Measurements from ENCODE around the gene BPTF. TPM values are rescaled to one million over a fixed set of nuclear protein-coding genes. Genes with fewer than 3 reads are reported as not detected.
"Not testable (repeated sequence)": the region's sequence is repeated elsewhere in the genome, so short reads cannot be mapped to it uniquely, and the experiment has no call there.

The BPTF gene
- total and polyA plus RNA-seq, 4 experiments from 2014 or later, result 2.4 to 187 (median 106) TPM

DNA sequence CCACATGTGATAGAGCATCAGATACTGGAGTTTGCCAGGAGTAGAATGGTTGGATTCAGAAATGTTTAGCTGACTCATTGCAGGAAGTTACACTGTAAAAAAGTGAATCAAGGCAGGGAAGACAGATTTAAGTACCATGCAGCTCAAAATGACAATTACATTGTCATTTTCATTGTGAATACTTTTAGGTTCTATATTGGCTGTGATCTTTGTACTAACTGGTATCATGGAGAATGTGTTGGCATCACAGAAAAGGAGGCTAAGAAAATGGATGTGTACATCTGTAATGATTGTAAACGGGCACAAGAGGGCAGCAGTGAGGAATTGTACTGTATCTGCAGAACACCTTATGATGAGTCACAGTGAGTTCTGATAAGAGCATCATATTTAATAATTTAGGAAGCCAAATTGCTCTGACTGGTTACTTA lies 137.9 kb downstream of the BPTF start:
- POLR2A ChIA-PET (ENCODE audit: partially characterized antibody); H3K9me3 ChIP-seq (ENCODE audit: control insufficient read depth in 1 of 2, low read length in 2 of 2); H3K9me3 Mint-ChIP-seq; H3K4me3 Mint-ChIP-seq; H3K4me1 ChIP-seq (ENCODE audit: insufficient read depth, low read length); H3K4me1 Mint-ChIP-seq; H3K27me3 ChIP-seq (ENCODE audit: insufficient read depth, low read length); H3K27ac ChIP-seq (ENCODE audit: low read depth, low read length); H3K27me3 Mint-ChIP-seq; H3K4me3 ChIP-seq (ENCODE audit: low read length in 2 of 2): not testable (repeated sequence)
- intact Hi-C loops (cut with micrococcal nuclease), result loop anchor here (1.0 to 2.0 kb wide), 2 partner anchors 500 to 503 kb away; no protein-coding TSS in a partner anchor
- H3K36me3 Mint-ChIP-seq, result peaks cover 31 to 54% of the 10 kb centered on the region in 2 donors
- H3K27ac Mint-ChIP-seq, result peak overlapping the region in 3 of 7 donors; percentile 1 to 25 (median 12)
- peak; percentile 65 to 72 (median 67) for DNase-seq
- H3K36me3 ChIP-seq (ENCODE audit: insufficient read depth, low read length), result peaks cover 34% of the 10 kb centered on the region
- CTCF ChIA-PET (ENCODE audit: partially characterized antibody), result interaction anchor here (1.0 to 3.6 kb wide), 7 partner anchors 12 to 503 kb away, joined by 3 to 15 read pairs (median 4); no protein-coding TSS in a partner anchor

DNA sequence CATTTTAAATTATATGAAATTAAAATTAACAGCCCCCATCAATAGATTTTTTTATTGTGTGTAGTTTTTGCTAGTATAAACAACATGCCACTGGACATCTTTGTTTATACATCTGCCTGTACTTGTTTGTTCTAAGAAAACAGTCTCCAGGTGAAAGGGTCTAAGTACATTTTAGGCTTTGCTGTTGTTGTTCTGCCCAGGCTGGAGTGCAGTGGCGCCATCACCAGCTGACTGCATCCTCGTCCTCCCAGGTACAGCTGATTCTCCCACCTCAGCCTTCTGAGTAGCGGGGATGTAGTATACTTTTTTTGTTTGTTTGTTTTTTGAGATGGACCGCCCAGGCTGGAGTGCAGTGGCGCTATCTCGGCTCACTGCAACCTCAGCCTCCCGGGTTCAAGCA lies 145.5 kb downstream of the BPTF start:
- no peaks in the 10 kb centered on the region for H3K27me3 ChIP-seq (ENCODE audit: insufficient read depth, low read length)
- H3K9me3 ChIP-seq (ENCODE audit: control insufficient read depth in 1 of 2, low read length in 2 of 2), result no peaks in the 10 kb centered on the region
- Mint-ChIP-seq H3K27ac (no peak overlapping the region), H3K27me3 (no peaks in the 10 kb centered on the region), H3K4me1 (no peaks in the 10 kb centered on the region), H3K4me3 (no peak overlapping the region), H3K9me3 (no peaks in the 10 kb centered on the region), H3K36me3 (peaks cover 17 to 45% of the 10 kb centered on the region in 2 donors)
- no peak for DNase-seq
- ChIA-PET POLR2A (ENCODE audit: partially characterized antibody) (no interaction called here), CTCF (ENCODE audit: partially characterized antibody) (no interaction called here)
- intact Hi-C loops (cut with micrococcal nuclease), result no loop called here
- no peak overlapping the region for H3K27ac ChIP-seq (ENCODE audit: low read depth, low read length)
- H3K36me3 ChIP-seq (ENCODE audit: insufficient read depth, low read length), result peaks cover 26% of the 10 kb centered on the region
- no peak overlapping the region for H3K4me3 ChIP-seq (ENCODE audit: low read length in 2 of 2)
- no peaks in the 10 kb centered on the region for H3K4me1 ChIP-seq (ENCODE audit: insufficient read depth, low read length)

DNA sequence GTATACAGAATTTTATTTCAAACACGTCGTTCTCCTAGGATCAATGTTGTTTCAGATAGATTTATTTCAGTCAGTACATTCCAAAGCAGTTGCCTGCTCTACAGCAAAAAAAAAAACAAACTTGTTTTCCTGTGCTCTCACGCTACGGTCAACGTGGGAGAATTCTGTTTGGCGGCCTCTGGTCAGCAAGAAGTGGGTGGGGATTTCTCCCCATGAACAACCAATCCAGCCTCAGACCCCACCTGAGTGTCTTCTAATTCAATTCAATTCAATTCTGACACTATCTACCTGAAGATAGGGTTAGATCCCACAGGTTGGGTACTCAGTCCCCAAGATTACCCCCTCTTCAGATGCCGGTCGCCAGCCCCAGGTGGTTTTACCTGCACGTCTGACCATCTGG lies 148.9 kb downstream of the BPTF start:
- no peaks in the 10 kb centered on the region for H3K4me1 ChIP-seq (ENCODE audit: insufficient read depth, low read length)
- Mint-ChIP-seq H3K4me1 (no peaks in the 10 kb centered on the region), H3K9me3 (no peaks in the 10 kb centered on the region), H3K27ac (no peak overlapping the region), H3K36me3 (peaks cover 19 to 41% of the 10 kb centered on the region in 2 donors), H3K4me3 (no peak overlapping the region), H3K27me3 (no peaks in the 10 kb centered on the region)
- H3K27ac ChIP-seq (ENCODE audit: low read depth, low read length), result no peak overlapping the region
- POLR2A ChIA-PET (ENCODE audit: partially characterized antibody), result no interaction called here
- no peak for DNase-seq
- no peak overlapping the region for H3K4me3 ChIP-seq (ENCODE audit: low read length in 2 of 2)
- H3K27me3 ChIP-seq (ENCODE audit: insufficient read depth, low read length), result no peaks in the 10 kb centered on the region
- intact Hi-C loops (cut with micrococcal nuclease), result no loop called here
- CTCF ChIA-PET (ENCODE audit: partially characterized antibody), result interaction anchor here (1.0 to 1.1 kb wide), 2 partner anchors 8 to 9 kb away, joined by 3 read pairs; no protein-coding TSS in a partner anchor
- H3K36me3 ChIP-seq (ENCODE audit: insufficient read depth, low read length), result peaks cover 13% of the 10 kb centered on the region
- H3K9me3 ChIP-seq (ENCODE audit: control insufficient read depth in 1 of 2, low read length in 2 of 2), result no peaks in the 10 kb centered on the region

DNA sequence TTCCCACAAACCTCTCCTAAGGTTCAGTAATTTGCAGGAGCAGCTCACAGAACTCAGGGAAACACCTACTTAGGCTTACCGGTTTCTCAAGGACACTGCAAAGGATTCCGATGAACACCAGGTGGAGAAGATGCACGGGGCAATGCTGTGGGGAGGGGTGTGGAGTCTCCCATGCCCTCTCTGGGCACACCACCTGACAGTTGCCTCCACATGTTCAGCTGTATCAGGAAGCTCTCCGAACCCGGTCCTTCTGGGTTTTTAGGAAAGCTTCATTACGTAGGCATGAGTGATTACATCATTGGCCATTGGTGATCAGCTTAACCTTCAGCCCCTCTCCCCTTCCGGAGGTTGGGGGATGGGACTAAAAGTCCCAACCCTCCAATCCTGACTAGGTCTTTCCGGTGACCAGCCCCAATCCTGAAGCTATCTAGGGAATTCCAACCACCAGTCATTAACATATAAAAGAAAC lies 149.3 kb downstream of the BPTF start:
- POLR2A ChIA-PET (ENCODE audit: partially characterized antibody), result no interaction called here
- Histone ChIP-seq H3K27me3 (ENCODE audit: insufficient read depth, low read length) (no peaks in the 10 kb centered on the region), H3K9me3 (ENCODE audit: control insufficient read depth in 1 of 2, low read length in 2 of 2) (no peaks in the 10 kb centered on the region), H3K4me1 (ENCODE audit: insufficient read depth, low read length) (no peaks in the 10 kb centered on the region), H3K27ac (ENCODE audit: low read depth, low read length) (no peak overlapping the region), H3K4me3 (ENCODE audit: low read length in 2 of 2) (no peak overlapping the region), H3K36me3 (ENCODE audit: insufficient read depth, low read length) (peaks cover 13% of the 10 kb centered on the region)
- Mint-ChIP-seq H3K9me3 (no peaks in the 10 kb centered on the region), H3K27me3 (no peaks in the 10 kb centered on the region), H3K27ac (no peak overlapping the region), H3K4me3 (no peak overlapping the region), H3K36me3 (peaks cover 19 to 40% of the 10 kb centered on the region in 2 donors), H3K4me1 (no peaks in the 10 kb centered on the region)
- CTCF ChIA-PET (ENCODE audit: partially characterized antibody), result interaction anchor here (1.0 to 1.2 kb wide), 3 partner anchors 8 to 11 kb away, joined by 3 read pairs; no protein-coding TSS in a partner anchor
- no peak for DNase-seq
- intact Hi-C loops (cut with micrococcal nuclease), result no loop called here

DNA sequence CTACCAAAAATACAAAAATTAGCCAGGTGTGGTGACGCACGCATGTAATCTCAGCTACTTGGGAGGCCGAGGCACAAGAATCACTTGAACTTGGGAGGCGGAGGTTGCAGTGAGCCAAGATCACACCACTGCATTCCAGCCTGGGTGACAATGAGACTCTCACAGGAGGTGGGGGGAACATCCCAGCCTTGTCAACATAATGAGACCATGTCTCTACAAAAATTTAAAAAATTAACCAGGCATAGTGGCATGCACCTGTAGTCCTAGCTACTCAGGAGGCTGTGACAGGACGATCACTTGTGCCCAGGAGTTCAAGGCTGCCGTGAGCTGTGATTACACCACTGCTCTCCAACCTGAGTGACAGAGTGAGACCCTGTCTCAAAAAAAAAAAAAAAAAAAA lies 151.0 kb downstream of the BPTF start:
- H3K27me3 ChIP-seq (ENCODE audit: insufficient read depth, low read length); H3K4me3 Mint-ChIP-seq; intact Hi-C loops (cut with micrococcal nuclease); H3K4me1 ChIP-seq (ENCODE audit: insufficient read depth, low read length); H3K4me1 Mint-ChIP-seq; DNase-seq; CTCF ChIA-PET (ENCODE audit: partially characterized antibody); POLR2A ChIA-PET (ENCODE audit: partially characterized antibody); H3K4me3 ChIP-seq (ENCODE audit: low read length in 2 of 2); H3K9me3 Mint-ChIP-seq; H3K27ac ChIP-seq (ENCODE audit: low read depth, low read length); H3K9me3 ChIP-seq (ENCODE audit: control insufficient read depth in 1 of 2, low read length in 2 of 2); H3K27me3 Mint-ChIP-seq; H3K27ac Mint-ChIP-seq: not testable (repeated sequence)
- peaks cover 22 to 44% of the 10 kb centered on the region in 2 donors for H3K36me3 Mint-ChIP-seq
- peaks cover 13% of the 10 kb centered on the region for H3K36me3 ChIP-seq (ENCODE audit: insufficient read depth, low read length)

DNA sequence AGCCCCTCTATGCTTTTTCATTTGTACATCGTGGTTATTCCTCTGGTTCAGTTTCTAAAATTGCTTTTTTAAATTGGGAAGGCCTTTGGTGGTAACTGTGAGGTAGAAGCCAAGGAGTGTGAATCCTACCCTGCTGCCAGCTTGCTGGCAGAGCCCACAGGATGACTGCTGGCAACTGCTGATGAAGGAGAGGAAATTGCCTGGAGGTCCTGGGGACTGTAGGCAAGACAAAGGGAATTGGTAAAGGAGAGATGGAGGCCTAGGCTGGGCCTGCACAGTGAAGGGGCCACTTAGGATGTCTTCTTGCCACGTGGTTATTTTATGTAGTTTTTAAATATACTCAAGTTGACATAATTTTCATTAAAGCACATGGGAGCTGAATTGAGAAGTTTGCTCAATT lies 155.2 kb downstream of the BPTF start:
- H3K27me3 Mint-ChIP-seq, result no peaks in the 10 kb centered on the region
- H3K9me3 ChIP-seq (ENCODE audit: control insufficient read depth in 1 of 2, low read length in 2 of 2), result no peaks in the 10 kb centered on the region
- H3K4me3 ChIP-seq (ENCODE audit: low read length in 2 of 2), result no peak overlapping the region
- H3K4me3 Mint-ChIP-seq, result no peak overlapping the region
- ChIA-PET POLR2A (ENCODE audit: partially characterized antibody) (no interaction called here), CTCF (ENCODE audit: partially characterized antibody) (no interaction called here)
- H3K4me1 ChIP-seq (ENCODE audit: insufficient read depth, low read length), result no peaks in the 10 kb centered on the region
- no peaks in the 10 kb centered on the region for H3K4me1 Mint-ChIP-seq
- H3K27ac Mint-ChIP-seq, result peak overlapping the region in 3 of 7 donors; percentile 17 to 51 (median 42)
- no peak for DNase-seq
- intact Hi-C loops (cut with micrococcal nuclease), result no loop called here
- no peak overlapping the region for H3K27ac ChIP-seq (ENCODE audit: low read depth, low read length)
- no peaks in the 10 kb centered on the region for H3K27me3 ChIP-seq (ENCODE audit: insufficient read depth, low read length)
- H3K36me3 Mint-ChIP-seq, result peaks cover 18 to 27% of the 10 kb centered on the region in 2 donors
- H3K9me3 Mint-ChIP-seq, result no peaks in the 10 kb centered on the region
- no peaks in the 10 kb centered on the region for H3K36me3 ChIP-seq (ENCODE audit: insufficient read depth, low read length)

DNA sequence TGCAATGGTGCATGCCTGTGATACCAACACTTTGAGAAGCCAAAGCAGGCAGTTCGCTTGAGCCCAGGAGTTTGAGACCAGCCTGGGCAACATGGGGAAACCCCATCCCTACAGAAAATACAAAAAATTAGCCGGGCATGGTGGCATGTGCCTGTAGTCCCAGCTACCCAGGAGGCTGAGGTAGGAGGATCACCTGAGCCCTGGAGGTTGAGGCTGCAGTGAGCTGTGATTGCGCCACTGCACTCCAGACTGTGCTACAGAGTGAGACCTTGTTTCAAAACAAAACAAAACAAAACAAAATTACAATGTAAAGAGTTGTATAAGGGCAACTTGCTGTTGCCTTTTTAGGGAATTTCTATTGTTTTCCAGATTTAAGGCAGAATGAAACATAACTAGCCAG lies 155.6 kb downstream of the BPTF start:
- H3K4me3 ChIP-seq (ENCODE audit: low read length in 2 of 2); H3K27ac Mint-ChIP-seq; CTCF ChIA-PET (ENCODE audit: partially characterized antibody): not testable (repeated sequence)

More for the DNA sequence above, 155.6 kb downstream of the BPTF start:
- intact Hi-C loops (cut with micrococcal nuclease); H3K4me3 Mint-ChIP-seq; H3K36me3 ChIP-seq (ENCODE audit: insufficient read depth, low read length); DNase-seq; H3K4me1 ChIP-seq (ENCODE audit: insufficient read depth, low read length); POLR2A ChIA-PET (ENCODE audit: partially characterized antibody); H3K27me3 Mint-ChIP-seq; H3K27ac ChIP-seq (ENCODE audit: low read depth, low read length); H3K4me1 Mint-ChIP-seq; H3K9me3 Mint-ChIP-seq; H3K9me3 ChIP-seq (ENCODE audit: control insufficient read depth in 1 of 2, low read length in 2 of 2); H3K27me3 ChIP-seq (ENCODE audit: insufficient read depth, low read length): not testable (repeated sequence)
- H3K36me3 Mint-ChIP-seq, result peaks cover 18 to 23% of the 10 kb centered on the region in 2 donors
